ENCODE measurements around the gene CRB2. TPM values are rescaled to one million over a fixed set of nuclear protein-coding genes. Genes with fewer than 3 reads are reported as not detected.

Gene CRB2
- total RNA-seq, 6 donors from 2014 or later: 0.13 to 0.23 TPM; not detected in 4

- no peak for DNase-seq
- no peaks in the 10 kb centered on the region for H3K4me1 ChIP-seq
- no peaks in the 10 kb centered on the region for H3K36me3 ChIP-seq
- no peaks in the 10 kb centered on the region for H3K27me3 ChIP-seq
- no peak overlapping the region for H3K27ac ChIP-seq
- TF ChIP-seq CTCF (IDR thresholded peaks at IDR 0.05): no peak
- no peak for TF ChIP-seq EP300 (IDR thresholded peaks at IDR 0.05)
- no peak for TF ChIP-seq POLR2AphosphoS5 (IDR thresholded peaks at IDR 0.05)
- no peak for TF ChIP-seq POLR2A (IDR thresholded peaks at IDR 0.05)
- no peaks in the 10 kb centered on the region for H3K9me3 ChIP-seq
- WGBS, 2 donors: 77 to 83% methylated on average over 19 to 20 of the region's 20 CpGs
- no peak for ATAC-seq (ENCODE audit: low FRiP score in 2 of 2)
- no peak overlapping the region for H3K4me3 ChIP-seq
Measured at GRCh38 chr9:123407217-123407851, 51.3 kb downstream of the CRB2 start.

GRCh38 chr9:123408313-123409262 is 52.6 kb downstream of the CRB2 start:
- DNase-seq (no peak), ATAC-seq (ENCODE audit: low FRiP score in 2 of 2) (no peak)
- no peak overlapping the region for H3K27ac ChIP-seq
- no peaks in the 10 kb centered on the region for H3K4me1 ChIP-seq
- 92 to 98% methylated on average over 8 to 10 of the region's 10 CpGs for WGBS, 2 donors
- H3K36me3 ChIP-seq: no peaks in the 10 kb centered on the region
- TF ChIP-seq POLR2AphosphoS5 (IDR thresholded peaks at IDR 0.05) (no peak), EP300 (IDR thresholded peaks at IDR 0.05) (no peak), CTCF (IDR thresholded peaks at IDR 0.05) (no peak), POLR2A (IDR thresholded peaks at IDR 0.05) (no peak)
- H3K27me3 ChIP-seq: no peaks in the 10 kb centered on the region
- H3K4me3 ChIP-seq: no peak overlapping the region
- no peaks in the 10 kb centered on the region for H3K9me3 ChIP-seq

- DNase-seq (no peak), ATAC-seq (ENCODE audit: low FRiP score in 2 of 2) (no peak)
- Histone ChIP-seq H3K27ac (no peak overlapping the region), H3K36me3 (no peaks in the 10 kb centered on the region), H3K4me3 (no peak overlapping the region), H3K27me3 (no peaks in the 10 kb centered on the region), H3K9me3 (no peaks in the 10 kb centered on the region), H3K4me1 (no peaks in the 10 kb centered on the region)
- 91 to 94% methylated on average over 11 to 12 of the region's 12 CpGs for WGBS, 2 donors
- TF ChIP-seq EP300 (IDR thresholded peaks at IDR 0.05) (no peak), POLR2AphosphoS5 (IDR thresholded peaks at IDR 0.05) (no peak), CTCF (IDR thresholded peaks at IDR 0.05) (no peak), POLR2A (IDR thresholded peaks at IDR 0.05) (no peak)
Measured at GRCh38 chr9:123410281-123410910, 54.4 kb downstream of the CRB2 start.

GRCh38 chr9:123411191-123411590 is 55.2 kb downstream of the CRB2 start:
- Histone ChIP-seq H3K9me3 (no peaks in the 10 kb centered on the region), H3K27me3 (no peaks in the 10 kb centered on the region), H3K36me3 (no peaks in the 10 kb centered on the region), H3K27ac (no peak overlapping the region), H3K4me1 (no peaks in the 10 kb centered on the region), H3K4me3 (no peak overlapping the region)
- DNase-seq (no peak), ATAC-seq (ENCODE audit: low FRiP score in 2 of 2) (no peak)
- WGBS, 2 donors: 90 to 97% methylated on average over 10 of the region's 10 CpGs
- TF ChIP-seq POLR2AphosphoS5 (IDR thresholded peaks at IDR 0.05): no peak
- no peak for TF ChIP-seq POLR2A (IDR thresholded peaks at IDR 0.05)
- no peak for TF ChIP-seq EP300 (IDR thresholded peaks at IDR 0.05)
- TF ChIP-seq CTCF (IDR thresholded peaks at IDR 0.05): no peak

Measured in upper lobe of left lung (tissue), 6 donors.